D341Med (cell line): Measurements from ENCODE around the gene ATG4B.

Experiments used
- DNase-seq: peaks from one replicate; pipeline ENCODE4 v3.0.0; 2012; ENCODE audit warnings: low spot score

The ATG4B gene

GRCh38 chr2:241666627-241667400 is 29.3 kb downstream of the ATG4B start:
- DNase-seq, result no peak

GRCh38 chr2:241668354-241668753 is 30.9 kb downstream of the ATG4B start:
- no peak for DNase-seq

- no peak for DNase-seq
These were observed 31.3 kb downstream of the ATG4B start for GRCh38 chr2:241668839-241669238.

- no peak for DNase-seq
These were observed 33.0 kb downstream of the ATG4B start for GRCh38 chr2:241670333-241671110.

GRCh38 chr2:241671457-241672240 is 34.2 kb downstream of the ATG4B start:
- DNase-seq, result no peak

GRCh38 chr2:241672243-241673188 is 35.0 kb downstream of the ATG4B start:
- DNase-seq, result no peak

GRCh38 chr2:241673189-241673663 is 35.7 kb downstream of the ATG4B start:
- no peak for DNase-seq

- no peak for DNase-seq
These were observed 36.6 kb downstream of the ATG4B start for GRCh38 chr2:241673797-241674725.

- DNase-seq, result no peak
These were observed 38.4 kb downstream of the ATG4B start for GRCh38 chr2:241675885-241676284.

- no peak for DNase-seq
These were observed 39.2 kb downstream of the ATG4B start for GRCh38 chr2:241676665-241677064.

GRCh38 chr2:241677392-241677791 is 39.9 kb downstream of the ATG4B start:
- no peak for DNase-seq

- DNase-seq, result peak; percentile 14
These were observed 40.8 kb downstream of the ATG4B start for GRCh38 chr2:241678307-241678706.

GRCh38 chr2:241678784-241679540 is 41.5 kb downstream of the ATG4B start:
- peak; percentile 6 for DNase-seq

GRCh38 chr2:241680044-241680443 is 42.6 kb downstream of the ATG4B start:
- peak; percentile 6 for DNase-seq

GRCh38 chr2:241680827-241681599 is 43.5 kb downstream of the ATG4B start:
- DNase-seq, result no peak

GRCh38 chr2:241686324-241686649 is 48.8 kb downstream of the ATG4B start:
- no peak for DNase-seq

- peak; percentile 98 for DNase-seq
These were observed 49.3 kb downstream of the ATG4B start, which contains the start of gene DTYMK for GRCh38 chr2:241686650-241687425. Gene DTYMK (minus strand): TSS chr2:241686815. CDS start chr2:241686783, 32 bp downstream.

GRCh38 chr2:241689306-241689705 is 51.8 kb downstream of the ATG4B start:
- no peak for DNase-seq
